Thymus (tissue), 11 donors: ENCODE measurements around the gene CD226. TPM values are rescaled to one million over a fixed set of nuclear protein-coding genes. Genes with fewer than 3 reads are reported as not detected.
"Not testable (repeated sequence)": the region's sequence is repeated elsewhere in the genome, so short reads cannot be mapped to it uniquely, and the experiment has no call there.

Source experiments
- DNase-seq, 9 donors: peaks; one replicate each; pipeline ENCODE4 v3.0.0-alpha.2; 2013; ENCODE audit warnings: low spot score in 9 of 9, low read depth in 6 of 9, missing footprints in 1 of 9
- H3K27ac ChIP-seq, 2 donors: one replicate each; pipeline ENCODE4 v1.5.1; 2013; ENCODE audit warnings: control low read depth in 1 of 2, low read depth in 1 of 2, low read length in 1 of 2, mild to moderate bottlenecking in 1 of 2, moderate library complexity in 1 of 2
- H3K27me3 ChIP-seq, 2 donors: one replicate each; pipeline ENCODE4 v1.5.1; 2013; ENCODE audit warnings: low read length in 1 of 2; ENCODE audit not compliant: control insufficient read depth in 2 of 2, insufficient read depth in 1 of 2
- H3K36me3 ChIP-seq, 2 donors: one replicate each; pipeline ENCODE4 v1.5.1; 2013; ENCODE audit warnings: low read length in 1 of 2, mild to moderate bottlenecking in 1 of 2, moderate library complexity in 1 of 2; ENCODE audit not compliant: control insufficient read depth in 2 of 2, insufficient read depth in 2 of 2
- H3K4me1 ChIP-seq, 2 donors: one replicate each; pipeline ENCODE4 v1.5.1; 2013; ENCODE audit warnings: low read length in 2 of 2; ENCODE audit not compliant: control insufficient read depth in 2 of 2, insufficient read depth in 2 of 2
- H3K4me3 ChIP-seq, 2 donors: one replicate each; pipeline ENCODE4 v1.5.1; 2013; ENCODE audit warnings: low read length in 2 of 2, control low read depth in 1 of 2, mild to moderate bottlenecking in 1 of 2
- H3K9me3 ChIP-seq, 2 donors: one replicate each; pipeline ENCODE4 v1.5.1; 2013; ENCODE audit warnings: low read length in 1 of 2, mild to moderate bottlenecking in 1 of 2; ENCODE audit not compliant: control insufficient read depth in 2 of 2, insufficient read depth in 1 of 2
- WGBS: extraction: QIAGEN DNeasy Blood & Tissue Kit; methylation state at CpG from one replicate; pipeline ENCODE4 v1.1.7; 2013; 5-methylcytosine and 5-hydroxymethylcytosine counted together
- polyA plus RNA-seq: library from polyadenylated mRNA; stranded (reverse); fragments of 200-250 nt; gene quantifications from one replicate; pipeline ENCODE4 v1.2.3, GENCODE V29; 2013
- total RNA-seq: library from RNA; stranded (reverse); fragments of 120-200 nt; gene quantifications from one replicate; pipeline ENCODE4 v1.2.4, GENCODE V29; 2013
- donor health status: healthy.

Gene CD226
- total and polyA plus RNA-seq, 2 donors = 4.1 to 16.7 TPM

DNA sequence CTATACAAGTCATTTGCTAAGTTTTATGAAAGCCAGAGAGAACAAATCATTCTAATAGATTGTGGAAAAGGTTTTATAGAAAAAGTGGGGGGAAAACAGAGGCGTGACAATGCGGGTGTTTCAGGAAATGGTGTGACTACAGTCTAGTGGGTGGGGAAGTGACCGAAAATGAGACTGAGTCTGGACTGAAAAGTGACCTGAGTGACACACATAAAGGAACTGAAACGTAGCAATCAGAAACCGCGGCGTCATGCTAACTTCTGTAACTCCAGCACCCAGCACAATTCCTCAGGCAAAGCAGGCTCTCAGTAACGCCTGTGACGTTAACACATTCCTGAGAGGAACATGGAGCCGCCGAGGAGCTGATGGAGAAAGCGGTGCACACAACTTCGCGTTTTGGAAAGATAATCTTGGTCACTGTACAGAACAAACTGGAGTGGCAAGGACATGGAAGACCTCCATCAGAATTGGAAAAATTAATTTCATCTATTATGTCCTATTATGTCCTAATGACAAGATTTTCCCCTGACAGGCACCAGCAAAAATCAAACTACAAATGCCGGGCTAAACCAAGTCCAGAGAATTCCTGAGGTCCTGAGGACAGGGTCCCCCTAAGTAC is 1.4 kb upstream of the CD226 start:
- no peak overlapping the region for H3K4me3 ChIP-seq
- DNase-seq = peak in 1 of 9 donors; percentile 43

DNA sequence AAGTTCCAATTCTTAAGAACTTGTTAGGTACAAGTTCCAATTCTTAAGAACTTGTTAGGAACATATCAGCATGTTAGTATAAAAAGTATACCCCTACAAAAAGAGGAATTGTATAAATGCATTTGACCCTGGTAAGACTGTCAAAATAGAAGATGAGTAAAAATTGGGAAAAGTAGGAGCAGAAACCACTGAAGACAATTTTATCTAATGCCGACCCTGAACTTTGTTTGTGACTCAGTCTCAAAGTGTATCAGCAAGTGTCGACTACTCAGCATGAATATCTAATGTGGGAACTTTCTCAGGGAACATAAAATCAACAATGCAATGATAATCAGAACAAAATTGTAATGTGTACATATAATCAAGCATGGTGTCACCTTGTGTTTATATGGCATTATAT is 583 bp upstream of the CD226 start:
- WGBS = 89% methylated on average over 2 of the region's 2 CpGs
- DNase-seq = no peak
- Histone ChIP-seq H3K4me1 (peaks cover 7 to 38% of the 10 kb centered on the region in 2 donors), H3K9me3 (no peaks in the 10 kb centered on the region), H3K27me3 (no peaks in the 10 kb centered on the region), H3K27ac (no peak overlapping the region), H3K4me3 (no peak overlapping the region), H3K36me3 (no peaks in the 10 kb centered on the region)

More for the DNA sequence above, 1.4 kb upstream of the CD226 start:
- peaks cover 7 to 38% of the 10 kb centered on the region in 2 donors for H3K4me1 ChIP-seq
- H3K9me3 ChIP-seq = no peaks in the 10 kb centered on the region
- H3K36me3 ChIP-seq = no peaks in the 10 kb centered on the region
- no peak overlapping the region for H3K27ac ChIP-seq
- no peaks in the 10 kb centered on the region for H3K27me3 ChIP-seq
- 85% methylated on average over 15 of the region's 15 CpGs for WGBS

DNA sequence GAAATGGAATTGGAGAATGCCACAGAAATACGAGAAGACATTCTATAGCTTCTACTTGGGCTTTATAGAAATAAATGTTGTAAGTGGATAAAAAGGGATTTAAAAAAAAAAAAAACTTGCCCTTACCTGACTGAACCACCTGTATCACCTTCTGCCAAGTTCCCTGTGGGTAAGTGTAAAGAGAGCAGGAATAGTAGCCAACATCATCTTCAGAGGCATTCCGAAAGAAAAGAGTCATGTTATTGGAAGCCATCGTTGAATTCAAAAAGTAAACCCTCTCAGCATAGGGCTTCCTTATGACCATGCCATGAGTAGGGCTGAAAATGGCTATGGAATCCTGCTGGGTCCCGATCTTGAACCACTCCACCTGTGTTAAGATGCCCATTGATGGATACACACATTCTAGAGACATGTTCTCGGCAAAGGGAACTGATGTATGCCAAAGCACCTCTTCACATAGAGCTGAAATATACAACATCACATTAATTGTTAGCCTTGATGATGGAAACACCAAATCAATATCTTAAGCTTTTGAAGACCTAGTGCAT is 991 bp downstream of the CD226 start:
- no peak for DNase-seq
- Histone ChIP-seq H3K9me3 (no peaks in the 10 kb centered on the region), H3K27me3 (no peaks in the 10 kb centered on the region), H3K4me1 (peaks cover 7 to 42% of the 10 kb centered on the region in 2 donors), H3K4me3 (no peak overlapping the region), H3K36me3 (no peaks in the 10 kb centered on the region), H3K27ac (peak overlapping the region in 1 of 2 donors; percentile 67)
- 89% methylated on average over 5 of the region's 5 CpGs for WGBS

DNA sequence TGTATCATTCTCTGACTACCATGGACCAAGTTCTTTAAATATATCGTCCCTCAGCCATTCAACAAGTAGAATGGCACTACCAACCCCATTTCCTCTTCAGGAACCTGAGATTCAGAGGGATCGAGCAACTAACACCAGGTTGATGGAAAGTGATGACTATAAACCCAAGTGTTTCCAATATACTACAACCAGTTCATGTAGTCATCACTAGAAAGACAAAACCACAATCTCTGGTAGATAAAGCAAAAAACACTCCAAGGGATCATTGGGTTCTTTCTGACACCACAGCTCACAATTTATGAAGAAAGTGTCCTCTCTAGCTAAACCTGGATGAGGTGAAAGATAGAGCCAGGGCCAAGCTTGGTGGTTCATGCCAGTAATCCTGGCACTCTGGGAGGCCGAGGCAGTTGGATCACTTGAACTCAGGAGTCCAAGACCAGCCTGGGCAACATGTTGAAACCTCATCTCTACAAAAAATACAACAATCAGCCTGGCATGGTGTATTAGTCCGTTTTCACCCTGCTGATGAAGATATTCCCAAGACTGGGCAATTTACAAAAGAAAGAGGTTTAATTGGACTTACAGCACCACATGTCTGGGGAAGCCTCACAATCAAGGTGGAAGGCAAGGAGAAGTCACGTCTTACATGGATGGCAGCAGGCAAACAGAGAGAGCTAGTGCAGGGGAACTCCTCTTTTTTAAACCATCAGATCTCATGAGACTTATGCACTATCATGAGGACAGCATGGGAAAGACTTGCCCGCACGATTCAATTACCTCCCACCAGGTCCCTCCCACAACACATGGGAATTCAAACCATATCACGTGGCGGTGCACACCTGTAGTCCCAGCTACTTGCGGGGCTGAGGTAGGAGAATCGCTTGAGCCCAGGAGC is 2.2 kb downstream of the CD226 start:
- Histone ChIP-seq H3K4me3 (no peak overlapping the region), H3K27ac (no peak overlapping the region), H3K4me1 (peaks cover 7 to 42% of the 10 kb centered on the region in 2 donors), H3K27me3 (no peaks in the 10 kb centered on the region), H3K36me3 (no peaks in the 10 kb centered on the region), H3K9me3 (peaks cover 0 to 6% of the 10 kb centered on the region in 2 donors)
- 94% methylated on average over 11 of the region's 11 CpGs for WGBS
- DNase-seq = no peak

DNA sequence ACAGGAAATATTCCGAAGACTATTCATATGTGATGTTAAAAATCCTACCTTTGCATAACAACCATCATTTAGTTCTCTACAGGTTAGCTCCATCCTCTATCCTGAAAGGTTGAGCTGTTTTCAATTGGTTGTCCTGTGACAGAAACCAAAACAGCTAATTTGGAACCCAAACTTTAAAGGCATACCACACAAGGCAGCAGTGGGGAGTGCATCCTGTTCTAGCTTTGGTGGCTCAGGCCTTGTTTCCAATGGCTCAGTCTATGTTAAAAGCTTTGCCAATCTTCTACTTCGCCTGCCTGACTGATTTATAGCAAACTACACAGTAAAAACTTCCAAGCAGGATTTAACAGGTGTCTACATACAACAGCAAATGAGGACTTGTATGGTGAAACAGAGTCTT is 3.2 kb downstream of the CD226 start:
- Histone ChIP-seq H3K9me3 (peaks cover 0 to 6% of the 10 kb centered on the region in 2 donors), H3K4me1 (peaks cover 7 to 33% of the 10 kb centered on the region in 2 donors), H3K36me3 (no peaks in the 10 kb centered on the region), H3K27ac (peak overlapping the region in 1 of 2 donors; percentile 8), H3K27me3 (no peaks in the 10 kb centered on the region), H3K4me3 (no peak overlapping the region)
- DNase-seq = peak in 1 of 9 donors; percentile 49
- WGBS = 90% methylated on average over 2 of the region's 2 CpGs

DNA sequence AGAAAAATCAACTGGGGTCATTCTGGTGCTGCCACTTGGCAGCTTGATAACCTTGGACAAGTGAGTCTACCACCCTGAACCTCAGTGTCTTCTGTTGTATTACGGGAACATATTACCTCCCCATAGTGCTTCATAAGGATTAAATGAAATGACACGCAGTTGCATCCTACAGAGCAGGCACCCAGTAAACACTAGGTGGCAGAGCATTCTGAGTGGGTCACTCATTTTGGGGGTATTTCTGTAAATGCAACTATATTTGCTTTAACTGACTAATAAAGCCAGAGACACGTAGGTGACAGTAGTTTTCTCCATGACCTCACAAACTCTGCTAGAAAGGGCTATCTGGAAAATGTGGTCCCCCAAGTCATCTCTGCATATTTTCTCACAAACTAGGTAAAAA is 4.7 kb downstream of the CD226 start:
- Histone ChIP-seq H3K9me3 (peaks cover 0 to 6% of the 10 kb centered on the region in 2 donors), H3K4me1 (peaks cover 7 to 26% of the 10 kb centered on the region in 2 donors), H3K27me3 (no peaks in the 10 kb centered on the region), H3K36me3 (no peaks in the 10 kb centered on the region), H3K27ac (no peak overlapping the region), H3K4me3 (no peak overlapping the region)
- DNase-seq = no peak
- 93% methylated on average over 3 of the region's 3 CpGs for WGBS

DNA sequence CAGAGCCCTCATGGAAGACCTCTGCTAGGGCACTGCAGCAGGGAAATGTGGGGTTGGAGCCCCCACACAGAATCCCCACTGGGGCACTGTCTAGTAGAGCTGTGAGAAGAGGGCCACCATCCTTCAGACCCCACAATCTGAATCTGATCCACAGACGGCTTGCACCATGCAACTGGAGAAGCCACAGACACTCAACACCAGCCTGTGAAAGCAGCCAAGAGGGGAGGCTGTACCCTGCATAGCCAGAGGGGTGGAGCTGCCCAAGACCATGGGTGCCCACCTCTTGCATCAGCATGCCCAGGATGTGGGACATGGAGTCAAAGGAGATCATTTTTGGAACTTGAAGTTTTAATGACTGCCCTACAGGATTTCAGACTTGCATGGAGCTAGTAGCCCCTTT is 6.5 kb downstream of the CD226 start:
- DNase-seq = no peak
- Histone ChIP-seq H3K9me3 (peaks cover 0 to 6% of the 10 kb centered on the region in 2 donors), H3K36me3 (no peaks in the 10 kb centered on the region), H3K27me3 (no peaks in the 10 kb centered on the region), H3K4me3 (no peak overlapping the region), H3K27ac (no peak overlapping the region), H3K4me1 (peaks cover 2 to 13% of the 10 kb centered on the region in 2 donors)
- 100% methylated on average over 1 of the region's 1 CpG for WGBS

DNA sequence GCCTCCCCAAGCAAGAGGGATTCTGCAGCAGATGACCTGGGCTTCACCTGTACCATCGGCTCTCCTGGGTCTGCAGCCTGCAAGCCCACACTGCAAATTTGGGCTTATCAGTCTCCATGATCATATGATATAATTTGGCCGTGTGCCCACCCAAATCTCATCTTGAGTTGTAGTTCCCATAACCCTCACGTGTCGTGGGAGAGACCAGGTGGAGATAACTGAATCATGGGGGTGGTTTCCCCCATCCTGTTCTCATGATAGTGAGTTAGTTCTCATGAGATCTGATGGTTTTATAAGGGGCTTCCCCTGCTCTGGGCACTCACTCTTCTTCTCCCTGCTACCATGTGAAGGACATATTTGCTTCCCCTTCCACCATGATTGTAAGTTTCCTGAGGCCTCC is 7.9 kb downstream of the CD226 start:
- not testable (repeated sequence) for H3K36me3 ChIP-seq, H3K4me3 ChIP-seq, H3K27ac ChIP-seq

DNA sequence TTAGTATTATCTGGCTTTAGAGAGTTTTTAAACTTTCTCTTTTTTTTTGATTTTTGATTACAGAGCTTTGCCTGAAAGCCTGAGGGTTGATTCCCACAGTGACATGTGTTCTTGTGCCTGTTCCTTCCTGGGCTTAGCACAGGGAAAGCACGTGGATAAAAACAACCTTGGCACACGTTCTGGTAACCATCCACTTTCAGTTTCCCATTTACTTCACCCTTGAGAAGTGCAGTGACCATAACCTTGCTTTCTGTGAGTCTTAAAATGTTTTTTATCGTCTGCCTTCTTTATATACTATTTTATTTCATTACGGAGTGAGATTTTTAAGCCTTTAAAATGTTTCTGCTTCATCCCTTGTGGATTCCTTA is 11.5 kb downstream of the CD226 start:
- H3K4me1 ChIP-seq = peaks cover 5 to 21% of the 10 kb centered on the region in 2 donors
- H3K36me3 ChIP-seq = no peaks in the 10 kb centered on the region
- H3K4me3 ChIP-seq = no peak overlapping the region
- 50% methylated on average over 4 of the region's 4 CpGs for WGBS
- H3K27me3 ChIP-seq = no peaks in the 10 kb centered on the region
- H3K27ac ChIP-seq = peak overlapping the region; percentile 72 to 73
- DNase-seq = peak in 1 of 9 donors; percentile 46
- peaks cover 0 to 5% of the 10 kb centered on the region in 2 donors for H3K9me3 ChIP-seq

More for the DNA sequence above, 7.9 kb downstream of the CD226 start:
- not testable (repeated sequence) for H3K27me3 ChIP-seq, H3K9me3 ChIP-seq, DNase-seq
- peaks cover 4 to 19% of the 10 kb centered on the region in 2 donors for H3K4me1 ChIP-seq
- 66% methylated on average over 4 of the region's 4 CpGs for WGBS
